Suppressor macrophage treated with lipopolysaccharide for 4 hours (primary cell): ENCODE results near the gene RAMP2.
"Not testable (repeated sequence)": the region's sequence is repeated elsewhere in the genome, so short reads cannot be mapped to it uniquely, and the experiment has no call there.

Experiments used
- DNase-seq: peaks from one replicate; pipeline ENCODE4 v3.0.0-alpha.2; 2020

The RAMP2 gene

GRCh38 chr17:42760652-42761581 is at the start of gene RAMP2:
RAMP2 (plus strand) TSS chr17:42761227; CDS start chr17:42761262, 35 bp downstream.
- DNase-seq: peak; percentile 39

GRCh38 chr17:42720996-42721583 is 39.9 kb upstream of the RAMP2 start:
- DNase-seq: peak; percentile 84

- DNase-seq: no peak
Observed at GRCh38 chr17:42723636-42724035, 37.4 kb upstream of the RAMP2 start.

GRCh38 chr17:42725143-42725542 is 35.9 kb upstream of the RAMP2 start:
- DNase-seq: no peak

- no peak for DNase-seq
Observed at GRCh38 chr17:42740699-42741098, 20.3 kb upstream of the RAMP2 start.

- not testable (repeated sequence) for DNase-seq
Observed at GRCh38 chr17:42742916-42743315, 18.1 kb upstream of the RAMP2 start.

- DNase-seq: no peak
Observed at GRCh38 chr17:42743595-42744282, 17.3 kb upstream of the RAMP2 start.

- DNase-seq: peak; percentile 75
Observed at GRCh38 chr17:42744283-42744805, 16.7 kb upstream of the RAMP2 start.

- DNase-seq: peak; percentile 96
Observed at GRCh38 chr17:42744806-42745617, 16.0 kb upstream of the RAMP2 start, which contains the start of gene EZH1. EZH1 (minus strand) TSS chr17:42745040; CDS start chr17:42728941, 16,099 bp downstream.

GRCh38 chr17:42748202-42748907 is 12.7 kb upstream of the RAMP2 start:
- no peak for DNase-seq

GRCh38 chr17:42748908-42749798 is 11.9 kb upstream of the RAMP2 start:
- DNase-seq: no peak

GRCh38 chr17:42750739-42751344 is 10.2 kb upstream of the RAMP2 start:
- DNase-seq: peak; percentile 43

GRCh38 chr17:42751628-42752027 is 9.4 kb upstream of the RAMP2 start:
- no peak for DNase-seq

GRCh38 chr17:42754782-42755181 is 6.2 kb upstream of the RAMP2 start:
- DNase-seq: no peak

GRCh38 chr17:42759982-42760651 is 910 bp upstream of the RAMP2 start:
- DNase-seq: peak; percentile 86

- no peak for DNase-seq
Observed at GRCh38 chr17:42761638-42762037, 611 bp downstream of the RAMP2 start.

- no peak for DNase-seq
Observed at GRCh38 chr17:42766124-42766523, 5.1 kb downstream of the RAMP2 start.

- no peak for DNase-seq
Observed at GRCh38 chr17:42767512-42767911, 6.5 kb downstream of the RAMP2 start.

- DNase-seq: not testable (repeated sequence)
Observed at GRCh38 chr17:42768006-42768405, 7.0 kb downstream of the RAMP2 start.
